Neural cell (in vitro differentiated cells): Measurements from ENCODE around the gene BPTF. TPM values are rescaled to one million over a fixed set of nuclear protein-coding genes. Genes with fewer than 3 reads are reported as not detected.

Experiments
- H2AFZ ChIP-seq: fragments of 200-600, 300-800 bp; sonication (generic), shearing (Covaris generic); 2 replicates; pipeline ENCODE4 v1.6.0; 2014; ENCODE audit warnings: low read depth, mild to moderate bottlenecking, antibody characterized with exemption, low read length, moderate library complexity
- H3F3A ChIP-seq: fragments of 200-600 bp; shearing (Covaris generic); 2 replicates; pipeline ENCODE4 v1.6.1; 2016; ENCODE audit warnings: mild to moderate bottlenecking, moderate library complexity, mixed read lengths, antibody characterized with exemption, low read length; ENCODE audit not compliant: insufficient read depth, poor library complexity, severe bottlenecking
- H3K27ac ChIP-seq: fragments of 200-600, 300-800 bp; sonication (generic), shearing (Covaris generic); 2 replicates; pipeline ENCODE4 v1.5.1; 2014; ENCODE audit warnings: mild to moderate bottlenecking, low read length, moderate library complexity
- H3K27me3 ChIP-seq: fragments of 300-800, 200-600 bp; sonication (generic), shearing (Covaris generic); 2 replicates; pipeline ENCODE4 v1.6.0; 2014; ENCODE audit warnings: mild to moderate bottlenecking, low read depth, low read length, moderate library complexity; ENCODE audit not compliant: insufficient read depth
- H3K36me3 ChIP-seq: fragments of 300-800, 200-600 bp; sonication (generic), shearing (Covaris generic); 2 replicates; pipeline ENCODE4 v1.5.1; 2014; ENCODE audit warnings: mild to moderate bottlenecking, antibody characterized with exemption, low read length, moderate library complexity; ENCODE audit not compliant: insufficient read depth
- H3K4me2 ChIP-seq: fragments of 300-800, 200-600 bp; sonication (generic), shearing (Covaris generic); 2 replicates; pipeline ENCODE4 v1.6.0; 2014; ENCODE audit warnings: mild to moderate bottlenecking, low read length
- H3K4me3 ChIP-seq: fragments of 300-800, 200-600 bp; sonication (generic), shearing (Covaris generic); 2 replicates; pipeline ENCODE4 v1.5.1; 2014; ENCODE audit warnings: mild to moderate bottlenecking, low read length, moderate library complexity
- H3K79me2 ChIP-seq: fragments of 200-600 bp; shearing (Covaris generic); replicated peaks from 2 replicates; pipeline ENCODE4 v1.6.0; 2014; ENCODE audit warnings: mild to moderate bottlenecking, low read length, moderate library complexity; ENCODE audit not compliant: insufficient read depth
- H3K9ac ChIP-seq: fragments of 300-800, 200-600 bp; sonication (generic), shearing (Covaris generic); 2 replicates; pipeline ENCODE4 v1.6.1; 2016; ENCODE audit warnings: mild to moderate bottlenecking, low read length, mixed read lengths
- H3K9me2 ChIP-seq: fragments of 200-600 bp; shearing (Covaris generic); 2 replicates; pipeline ENCODE4 v1.6.1; 2016; ENCODE audit warnings: mild to moderate bottlenecking, low read length, mixed read lengths; ENCODE audit not compliant: insufficient read depth
- H3K9me3 ChIP-seq: fragments of 200-600, 300-800 bp; sonication (generic), shearing (Covaris generic); 2 replicates; pipeline ENCODE4 v1.6.1; 2016; ENCODE audit warnings: mild to moderate bottlenecking, mixed run types, low read length, moderate library complexity, mixed read lengths
- H4K20me1 ChIP-seq: fragments of 200-600 bp; shearing (Covaris generic); 2 replicates; pipeline ENCODE4 v1.6.1; 2016; ENCODE audit warnings: mild to moderate bottlenecking, mixed run types; ENCODE audit not compliant: insufficient read depth
- CTCF ChIP-seq: fragments of 450-650 bp; IDR thresholded peaks from 2 replicates; pipeline ENCODE4 v1.5.1; 2014; ENCODE audit warnings: antibody characterized with exemption, mild to moderate bottlenecking, moderate library complexity; ENCODE audit not compliant: poor library complexity, severe bottlenecking
- EP300 ChIP-seq: fragments of 450-650 bp; conservative IDR thresholded peaks from 2 replicates; pipeline ENCODE4 v1.6.1; 2014; ENCODE audit warnings: antibody characterized with exemption, mild to moderate bottlenecking, moderate library complexity; ENCODE audit not compliant: poor library complexity, severe bottlenecking
- EZH2 ChIP-seq: fragments of 200-600, 300-800 bp; shearing (Covaris generic), sonication (generic); IDR thresholded peaks from 2 replicates; pipeline ENCODE4 v1.6.1; 2014; ENCODE audit warnings: antibody characterized with exemption, low read length, borderline replicate concordance, mild to moderate bottlenecking; ENCODE audit not compliant: insufficient read depth, poor library complexity, severe bottlenecking
- MXI1 ChIP-seq: fragments of 450-650 bp; conservative IDR thresholded peaks from 2 replicates; pipeline ENCODE4 v1.6.1; 2014; ENCODE audit warnings: antibody characterized with exemption, mild to moderate bottlenecking; ENCODE audit not compliant: poor library complexity, severe bottlenecking
- POLR2AphosphoS5 ChIP-seq: IDR thresholded peaks from 2 replicates; pipeline ENCODE4 v1.6.1; 2012
- RAD21 ChIP-seq: fragments of 450-650 bp; conservative IDR thresholded peaks from 2 replicates; pipeline ENCODE4 v1.6.1; 2014; ENCODE audit warnings: antibody characterized with exemption, mild to moderate bottlenecking, moderate library complexity
- REST ChIP-seq: IDR thresholded peaks from 2 replicates; pipeline ENCODE4 v1.6.1; 2012; ENCODE audit warnings: borderline replicate concordance
- SMC3 ChIP-seq: fragments of 450-650 bp; conservative IDR thresholded peaks from 2 replicates; pipeline ENCODE4 v1.6.1; 2014; ENCODE audit warnings: antibody characterized with exemption, mild to moderate bottlenecking, moderate library complexity; ENCODE audit not compliant: poor library complexity
- TAF1 ChIP-seq: IDR thresholded peaks from 2 replicates; pipeline ENCODE4 v1.6.1; 2012; ENCODE audit warnings: low read depth
- polyA plus RNA-seq: library from polyadenylated mRNA; depleted of rRNA; stranded (reverse); fragments of >200 nt; gene quantifications from 2 replicates; pipeline ENCODE4 v1.2.3, GENCODE V29; 2014

The BPTF gene
- polyA plus RNA-seq, 1 donor from 2014 or later, result 46.7 TPM

GRCh38 chr17:67942810-67943209 lies 117.5 kb downstream of the BPTF start:
- Histone ChIP-seq H2AFZ (no peak overlapping the region), H3K4me2 (no peak overlapping the region), H3K79me2 (no peaks in the 10 kb centered on the region), H3K27me3 (no peaks in the 10 kb centered on the region), H3F3A (no peaks in the 10 kb centered on the region), H3K9me2 (no peaks in the 10 kb centered on the region), H3K9ac (no peak overlapping the region), H3K36me3 (peaks cover 14% of the 10 kb centered on the region), H3K27ac (no peak overlapping the region), H4K20me1 (no peaks in the 10 kb centered on the region), H3K9me3 (no peaks in the 10 kb centered on the region), H3K4me3 (no peak overlapping the region)
- TF ChIP-seq REST (no peak), CTCF (no peak), MXI1 (no peak), POLR2AphosphoS5 (no peak), SMC3 (no peak), RAD21 (no peak), EZH2 (no peak), EP300 (no peak), TAF1 (no peak)

GRCh38 chr17:67944035-67944434 lies 118.7 kb downstream of the BPTF start:
- no peaks in the 10 kb centered on the region for H3K79me2 ChIP-seq
- no peak overlapping the region for H2AFZ ChIP-seq
- H3K9ac ChIP-seq, result no peak overlapping the region
- H3K4me2 ChIP-seq, result no peak overlapping the region
- no peaks in the 10 kb centered on the region for H3K9me3 ChIP-seq
- no peaks in the 10 kb centered on the region for H3K9me2 ChIP-seq
- no peaks in the 10 kb centered on the region for H4K20me1 ChIP-seq
- H3K36me3 ChIP-seq, result peaks cover 14% of the 10 kb centered on the region
- H3K27me3 ChIP-seq, result no peaks in the 10 kb centered on the region
- no peaks in the 10 kb centered on the region for H3F3A ChIP-seq
- no peak overlapping the region for H3K4me3 ChIP-seq
- TF ChIP-seq EZH2 (no peak), EP300 (no peak), POLR2AphosphoS5 (no peak), SMC3 (no peak), TAF1 (no peak), CTCF (no peak), REST (no peak), MXI1 (no peak), RAD21 (no peak)
- H3K27ac ChIP-seq, result no peak overlapping the region
